Regular cardiac myocyte (primary cell): ENCODE data around the gene HEATR3. TPM values are rescaled to one million over a fixed set of nuclear protein-coding genes. Genes with fewer than 3 reads are reported as not detected.

Experiments
- total RNA-seq: library from RNA; depleted of rRNA; stranded (reverse); fragments of >200 nt; gene quantifications from 2 replicates; pipeline ENCODE4 v1.2.3, GENCODE V29; 2014

HEATR3 gene
- total RNA-seq = 22.0 and 48.3 TPM in 2 replicates

GRCh38 chr16:50065624-50066481, at the start of gene HEATR3:
HEATR3 (plus strand) TSS chr16:50065970; CDS start chr16:50066132, 162 bp downstream.

GRCh38 chr16:50024684-50025536, 40.9 kb upstream of the HEATR3 start, which contains the start of gene CNEP1R1:
CNEP1R1 (plus strand) TSS chr16:50025225; CDS start chr16:50025316, 91 bp downstream.

GRCh38 chr16:50152807-50153595, 87.2 kb downstream of the HEATR3 start, which contains the start of gene TENT4B:
TENT4B (plus strand) TSS chr16:50153306; CDS start chr16:50153622, 316 bp downstream.

Other genes starting within 250 kb of the HEATR3 start
- 3.9 and 5.8 TPM in 2 replicates for gene ZNF423, start 209.9 kb upstream of the HEATR3 start, total RNA-seq
- 36.9 and 41.8 TPM in 2 replicates for gene CNEP1R1, start 40.7 kb upstream of the HEATR3 start, total RNA-seq
- 11.8 and 14.6 TPM in 2 replicates for gene TENT4B, start 87.3 kb downstream of the HEATR3 start, total RNA-seq
- gene ADCY7, start 200.6 kb downstream of the HEATR3 start, total RNA-seq = 60.6 and 93.7 TPM in 2 replicates